IPS-20b (cell line): ENCODE measurements around the gene ZSCAN5A.
"Not testable (repeated sequence)": the region's sequence is repeated elsewhere in the genome, so short reads cannot be mapped to it uniquely, and the experiment has no call there.

Experiments
- H3K27ac ChIP-seq: one replicate; pipeline ENCODE4 v1.5.1; 2013; ENCODE audit warnings: low read length
- H3K27me3 ChIP-seq: 2 replicates; pipeline ENCODE4 v1.6.1; 2013; ENCODE audit warnings: mild to moderate bottlenecking, low read length, inconsistent platforms; ENCODE audit not compliant: insufficient read depth
- H3K36me3 ChIP-seq: 2 replicates; pipeline ENCODE4 v1.6.1; 2013; ENCODE audit warnings: low read depth, mild to moderate bottlenecking, inconsistent platforms, low read length, moderate library complexity; ENCODE audit not compliant: insufficient read depth
- H3K4me1 ChIP-seq: 2 replicates; pipeline ENCODE4 v1.6.1; 2013; ENCODE audit warnings: mild to moderate bottlenecking, control low read depth, inconsistent platforms, low read length, moderate library complexity; ENCODE audit not compliant: insufficient read depth
- H3K4me3 ChIP-seq: 2 replicates; pipeline ENCODE4 v1.5.1; 2013; ENCODE audit warnings: mild to moderate bottlenecking, low read length, inconsistent platforms
- H3K9ac ChIP-seq: 2 replicates; pipeline ENCODE4 v1.6.1; 2013; ENCODE audit warnings: low read depth, mild to moderate bottlenecking, inconsistent platforms, low read length, moderate library complexity
- H3K9me3 ChIP-seq: 2 replicates; pipeline ENCODE4 v1.6.1; 2013; ENCODE audit warnings: mild to moderate bottlenecking, low read depth, low read length, inconsistent platforms; ENCODE audit not compliant: insufficient read depth

The ZSCAN5A gene

GRCh38 chr19:56222901-56223300 lies 91.7 kb downstream of the ZSCAN5A start:
- Histone ChIP-seq H3K27me3 (no peaks in the 10 kb centered on the region; the same call in 1 of the 2 replicates), H3K9me3 (no peaks in the 10 kb centered on the region), H3K36me3 (no peaks in the 10 kb centered on the region), H3K4me1 (no peaks in the 10 kb centered on the region), H3K27ac (no peak overlapping the region), H3K4me3 (no peak overlapping the region), H3K9ac (no peak overlapping the region)

GRCh38 chr19:56221851-56222250 lies 92.8 kb downstream of the ZSCAN5A start:
- Histone ChIP-seq H3K4me3 (no peak overlapping the region), H3K9me3 (no peaks in the 10 kb centered on the region), H3K27me3 (no peaks in the 10 kb centered on the region; the same call in 1 of the 2 replicates), H3K27ac (no peak overlapping the region), H3K36me3 (no peaks in the 10 kb centered on the region), H3K9ac (no peak overlapping the region), H3K4me1 (peaks cover 1% of the 10 kb centered on the region; the same call in 1 of the 2 replicates)

- not testable (repeated sequence) for H3K4me1 ChIP-seq, H3K4me3 ChIP-seq, H3K9me3 ChIP-seq, H3K27me3 ChIP-seq, H3K36me3 ChIP-seq, H3K27ac ChIP-seq, H3K9ac ChIP-seq
These were observed 93.2 kb downstream of the ZSCAN5A start for GRCh38 chr19:56221442-56221841.

GRCh38 chr19:56218961-56219360 lies 95.7 kb downstream of the ZSCAN5A start:
- Histone ChIP-seq H3K27ac (no peak overlapping the region), H3K9ac (no peak overlapping the region), H3K4me3 (no peak overlapping the region), H3K9me3 (no peaks in the 10 kb centered on the region), H3K4me1 (peaks cover 3% of the 10 kb centered on the region; the same call in 1 of the 2 replicates), H3K27me3 (no peaks in the 10 kb centered on the region; the same call in 1 of the 2 replicates), H3K36me3 (no peaks in the 10 kb centered on the region)

GRCh38 chr19:56217039-56217949 lies 97.3 kb downstream of the ZSCAN5A start:
- Histone ChIP-seq H3K4me1 (peaks cover 3% of the 10 kb centered on the region; the same call in 1 of the 2 replicates), H3K4me3 (peak overlapping the region; percentile 13; the same call in 1 of the 2 replicates), H3K9me3 (no peaks in the 10 kb centered on the region), H3K9ac (peak overlapping the region; percentile 3; the same call in 1 of the 2 replicates), H3K27ac (no peak overlapping the region), H3K27me3 (no peaks in the 10 kb centered on the region; the same call in 1 of the 2 replicates), H3K36me3 (no peaks in the 10 kb centered on the region)

GRCh38 chr19:56211718-56212117 lies 102.9 kb downstream of the ZSCAN5A start:
- no peaks in the 10 kb centered on the region for H3K9me3 ChIP-seq
- H3K4me1 ChIP-seq = peaks cover under 1% of the 10 kb centered on the region; the same call in 1 of the 2 replicates
- no peak overlapping the region for H3K9ac ChIP-seq
- H3K27me3 ChIP-seq = no peaks in the 10 kb centered on the region
- H3K4me3 ChIP-seq = no peak overlapping the region
- H3K27ac ChIP-seq = no peak overlapping the region
- no peaks in the 10 kb centered on the region for H3K36me3 ChIP-seq

- H3K9ac ChIP-seq, H3K27ac ChIP-seq, H3K4me1 ChIP-seq, H3K9me3 ChIP-seq, H3K27me3 ChIP-seq, H3K36me3 ChIP-seq, H3K4me3 ChIP-seq: not testable (repeated sequence)
These were observed 104.6 kb downstream of the ZSCAN5A start for GRCh38 chr19:56210036-56210435.

GRCh38 chr19:56209091-56209490 lies 105.5 kb downstream of the ZSCAN5A start:
- Histone ChIP-seq H3K27me3 (no peaks in the 10 kb centered on the region), H3K4me1 (no peaks in the 10 kb centered on the region), H3K27ac (no peak overlapping the region), H3K36me3 (no peaks in the 10 kb centered on the region), H3K9me3 (no peaks in the 10 kb centered on the region), H3K4me3 (no peak overlapping the region), H3K9ac (no peak overlapping the region)

GRCh38 chr19:56207581-56207980 lies 107.1 kb downstream of the ZSCAN5A start:
- not testable (repeated sequence) for H3K4me3 ChIP-seq, H3K27me3 ChIP-seq

GRCh38 chr19:56201973-56202372 lies 112.7 kb downstream of the ZSCAN5A start, which contains the start of gene ZSCAN5C:
Gene ZSCAN5C (plus strand): TSS chr19:56202273. CDS start chr19:56205914, 3,641 bp downstream.
- Histone ChIP-seq H3K9me3 (no peaks in the 10 kb centered on the region), H3K4me3 (no peak within 1 kb of the TSS), H3K4me1 (no peaks in the 10 kb centered on the region), H3K36me3 (no peaks in the 10 kb centered on the region), H3K9ac (no peak within 1 kb of the TSS), H3K27me3 (no peaks in the 10 kb centered on the region), H3K27ac (no peak within 1 kb of the TSS)

More at GRCh38 chr19:56207581-56207980, 107.1 kb downstream of the ZSCAN5A start:
- not testable (repeated sequence) for H3K36me3 ChIP-seq, H3K4me1 ChIP-seq, H3K9ac ChIP-seq, H3K9me3 ChIP-seq, H3K27ac ChIP-seq

GRCh38 chr19:56199687-56200086 lies 115.0 kb downstream of the ZSCAN5A start:
- Histone ChIP-seq H3K27me3 (no peaks in the 10 kb centered on the region), H3K36me3 (no peaks in the 10 kb centered on the region), H3K9me3 (no peaks in the 10 kb centered on the region), H3K27ac (no peak overlapping the region), H3K9ac (no peak overlapping the region), H3K4me1 (no peaks in the 10 kb centered on the region), H3K4me3 (no peak overlapping the region)

- not testable (repeated sequence) for H3K9ac ChIP-seq, H3K27me3 ChIP-seq, H3K27ac ChIP-seq, H3K9me3 ChIP-seq, H3K36me3 ChIP-seq, H3K4me3 ChIP-seq, H3K4me1 ChIP-seq
These were observed 117.0 kb downstream of the ZSCAN5A start, which contains the start of gene ZSCAN5B for GRCh38 chr19:56197646-56198045. Gene ZSCAN5B (minus strand): TSS chr19:56197783. CDS start chr19:56193052, 4,731 bp downstream.
